Caco-2 (cell line): ENCODE measurements around the gene USP1. TPM values are rescaled to one million over a fixed set of nuclear protein-coding genes. Genes with fewer than 3 reads are reported as not detected.

Experiments
- Bru-seq: library from RNA; stranded (reverse); fragments of 400-500 nt; gene quantifications from one replicate; lab custom pipeline; 2021; lab: Mats Ljungman, UMichigan
- BruChase-seq, 2 experiments: library from RNA; stranded (reverse); fragments of 400-500 nt; gene quantifications; one replicate each; lab custom pipeline; 2021; lab: Mats Ljungman, UMichigan
- BruUV-seq: library from RNA; stranded (reverse); fragments of 400-500 nt; replicated peaks from 2 replicates; lab custom pipeline; 2021; lab: Mats Ljungman, UMichigan
- CTCF ChIA-PET: fragments of 300-600 bp; sonication (Branson Sonifier 250); formaldehyde crosslinking; loops from one replicate; lab custom pipeline; 2022; ENCODE audit warnings: antibody characterized with exemption; lab: Charles Lee
- POLR2A ChIA-PET: fragments of 300-600 bp; sonication (Branson Sonifier 250); formaldehyde crosslinking; loops from one replicate; lab custom pipeline; 2022; ENCODE audit warnings: antibody characterized with exemption; lab: Charles Lee
- DNase-seq, 2 experiments: peaks; one replicate each; pipeline versions ENCODE4 v3.0.0 to v3.0.0-alpha.2; 2020 to 2022
- H3K27me3 ChIP-seq: replicated peaks from 2 replicates; pipeline ENCODE4 v1.6.0; 2011; ENCODE audit warnings: low read length; ENCODE audit not compliant: control insufficient read depth, insufficient read depth
- H3K36me3 ChIP-seq: 2 replicates; pipeline ENCODE4 v1.5.1; 2011; ENCODE audit warnings: low read length; ENCODE audit not compliant: control insufficient read depth, insufficient read depth
- H3K4me1 ChIP-seq: fragments of 250-450 bp; sonication (Bioruptor Pico); 2 replicates; pipeline ENCODE4 v1.5.1; 2020; ENCODE audit warnings: mild to moderate bottlenecking
- H3K4me3 ChIP-seq: 2 replicates; pipeline ENCODE4 v1.5.1; 2011; ENCODE audit warnings: low read depth, mild to moderate bottlenecking, control low read depth, low read length
- H3K9me3 ChIP-seq: fragments of 250-450 bp; sonication (Bioruptor Pico); 2 replicates; pipeline ENCODE4 v1.5.1; 2020; ENCODE audit warnings: mild to moderate bottlenecking, moderate library complexity
- H3K27ac Mint-ChIP-seq: one replicate; pipeline ENCODE4 v1.8.0; 2022; ENCODE audit warnings: mixed read lengths; ENCODE audit not compliant: unreplicated experiment
- H3K27me3 Mint-ChIP-seq: one replicate; pipeline ENCODE4 v1.8.0; 2022; ENCODE audit warnings: mixed read lengths; ENCODE audit not compliant: insufficient read depth, unreplicated experiment
- H3K36me3 Mint-ChIP-seq: one replicate; pipeline ENCODE4 v1.8.0; 2022; ENCODE audit warnings: mild to moderate bottlenecking, mixed read lengths; ENCODE audit not compliant: insufficient read depth, unreplicated experiment
- H3K4me1 Mint-ChIP-seq: one replicate; pipeline ENCODE4 v1.8.0; 2022; ENCODE audit warnings: low read depth, mixed read lengths; ENCODE audit not compliant: unreplicated experiment
- H3K4me3 Mint-ChIP-seq: one replicate; pipeline ENCODE4 v1.8.0; 2022; ENCODE audit warnings: mild to moderate bottlenecking, moderate library complexity, mixed read lengths; ENCODE audit not compliant: unreplicated experiment
- H3K9me3 Mint-ChIP-seq: one replicate; pipeline ENCODE4 v1.8.0; 2022; ENCODE audit warnings: mixed read lengths; ENCODE audit not compliant: unreplicated experiment
- CTCF ChIP-seq, 2 experiments: fragments of 200-600 bp in 1 of 2; IDR thresholded peaks; 1 replicate in 1 of 2; 2 replicates in 1 of 2; pipeline versions ENCODE4 v1.5.1 to v1.8.0; 2011 to 2022; ENCODE audit warnings: antibody characterized with exemption in 1 of 2, control low read depth in 1 of 2, inconsistent platforms in 1 of 2, low read depth in 1 of 2, low read length in 1 of 2, mild to moderate bottlenecking in 1 of 2, moderate library complexity in 1 of 2; ENCODE audit not compliant: insufficient read depth in 1 of 2, severe bottlenecking in 1 of 2, unreplicated experiment in 1 of 2
- intact Hi-C: fragments of 100-400 bp; cut with micrococcal nuclease; formaldehyde crosslinking; loops from one replicate; pipeline ENCODE4 v1.10.0; 2022; ENCODE audit not compliant: unreplicated experiment
- long read RNA-seq: library from polyadenylated mRNA; stranded (forward); transcript quantifications from one replicate; pipeline ENCODE4 v2.0.0, GENCODE V29; 2022
- total RNA-seq: library from RNA; stranded (reverse); gene quantifications from 2 replicates; pipeline ENCODE4 v1.2.3, GENCODE V29; 2022

Gene USP1, protein sequence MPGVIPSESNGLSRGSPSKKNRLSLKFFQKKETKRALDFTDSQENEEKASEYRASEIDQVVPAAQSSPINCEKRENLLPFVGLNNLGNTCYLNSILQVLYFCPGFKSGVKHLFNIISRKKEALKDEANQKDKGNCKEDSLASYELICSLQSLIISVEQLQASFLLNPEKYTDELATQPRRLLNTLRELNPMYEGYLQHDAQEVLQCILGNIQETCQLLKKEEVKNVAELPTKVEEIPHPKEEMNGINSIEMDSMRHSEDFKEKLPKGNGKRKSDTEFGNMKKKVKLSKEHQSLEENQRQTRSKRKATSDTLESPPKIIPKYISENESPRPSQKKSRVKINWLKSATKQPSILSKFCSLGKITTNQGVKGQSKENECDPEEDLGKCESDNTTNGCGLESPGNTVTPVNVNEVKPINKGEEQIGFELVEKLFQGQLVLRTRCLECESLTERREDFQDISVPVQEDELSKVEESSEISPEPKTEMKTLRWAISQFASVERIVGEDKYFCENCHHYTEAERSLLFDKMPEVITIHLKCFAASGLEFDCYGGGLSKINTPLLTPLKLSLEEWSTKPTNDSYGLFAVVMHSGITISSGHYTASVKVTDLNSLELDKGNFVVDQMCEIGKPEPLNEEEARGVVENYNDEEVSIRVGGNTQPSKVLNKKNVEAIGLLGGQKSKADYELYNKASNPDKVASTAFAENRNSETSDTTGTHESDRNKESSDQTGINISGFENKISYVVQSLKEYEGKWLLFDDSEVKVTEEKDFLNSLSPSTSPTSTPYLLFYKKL
- total RNA-seq (35.0 and 39.3 TPM in 2 replicates), Bru-seq, nascent RNA (percentile 93 among the genes with signal in this experiment), BruChase-seq, experiment 1, labeled RNA remaining after a 2-hour chase (percentile 98 among the genes with signal in this experiment), BruChase-seq, experiment 2, labeled RNA remaining after a 6-hour chase (percentile 92 among the genes with signal in this experiment)
- long read RNA-seq, transcript USP1-201 (9 exons, 3,996 nt): major isoform, 26 of 37 reads
- long read RNA-seq, partial matches to known transcripts: 3 of 37 reads
- long read RNA-seq, other reads (novel, unspliced or antisense): 8 of 37 reads

GRCh38 chr1:62436466-62437272, at the start of gene USP1:
Gene USP1 (plus strand): TSS chr1:62437049. CDS start chr1:62439868, 2,819 bp downstream.
- H3K4me1 ChIP-seq: no peaks in the 10 kb centered on the region; the same call in none of the 2 replicates
- no peaks in the 10 kb centered on the region for H3K9me3 ChIP-seq
- intact Hi-C loops: loop anchor here (1.0 kb wide), 1 partner anchor 50 kb away; no protein-coding TSS in a partner anchor
- Mint-ChIP-seq H3K4me3 (peak within 1 kb of the TSS; percentile 71), H3K9me3 (peaks cover 9% of the 10 kb centered on the region), H3K27ac (peak within 1 kb of the TSS; percentile 92), H3K36me3 (peaks cover 34% of the 10 kb centered on the region), H3K4me1 (peaks cover 8% of the 10 kb centered on the region), H3K27me3 (no peaks in the 10 kb centered on the region)
- CTCF ChIA-PET: no interaction called here
- TF ChIP-seq CTCF (IDR thresholded peaks at IDR 0.05; ENCODE audit: insufficient read depth in 1 of 2, low read depth in 1 of 2, low read length in 1 of 2, severe bottlenecking in 1 of 2, unreplicated experiment in 1 of 2): no peak
- peak; percentile 96 to 99 for DNase-seq
- no peaks in the 10 kb centered on the region for H3K27me3 ChIP-seq
- POLR2A ChIA-PET: interaction anchor here (0.5 to 1.2 kb wide), 3 partner anchors 13 to 252 kb away, joined by 3 read pairs; no protein-coding TSS in a partner anchor
- peak within 1 kb of the TSS; percentile 83 for H3K4me3 ChIP-seq
- BruUV-seq: no TSS peak
- H3K36me3 ChIP-seq: no peaks in the 10 kb centered on the region

DNA sequence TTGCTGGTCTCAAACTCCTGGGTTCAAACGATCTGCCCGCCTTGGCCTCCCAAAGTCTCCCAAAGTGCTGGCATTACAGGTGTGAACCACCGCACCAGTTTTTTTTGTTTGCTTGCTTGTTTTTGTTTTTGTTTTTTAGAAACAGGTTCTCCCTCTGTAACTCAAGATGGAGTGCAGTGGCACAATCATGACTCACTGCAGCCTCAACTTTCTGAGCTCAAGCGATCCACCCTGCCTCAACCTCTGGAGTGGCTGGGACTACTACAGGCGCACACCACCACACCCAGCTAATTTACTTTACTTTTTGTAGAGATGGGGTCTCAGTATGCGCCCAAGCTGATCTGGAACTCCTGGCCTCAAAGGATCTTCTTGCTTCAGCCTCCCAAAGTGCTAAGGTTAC, 47.3 kb upstream of the USP1 start:
- no TSS peak for BruUV-seq
- POLR2A ChIA-PET: no interaction called here
- CTCF ChIA-PET: no interaction called here
- TF ChIP-seq CTCF (IDR thresholded peaks at IDR 0.05; ENCODE audit: insufficient read depth in 1 of 2, low read depth in 1 of 2, low read length in 1 of 2, severe bottlenecking in 1 of 2, unreplicated experiment in 1 of 2): no peak
- Histone ChIP-seq H3K27me3 (no peaks in the 10 kb centered on the region), H3K36me3 (no peaks in the 10 kb centered on the region), H3K4me3 (no peak overlapping the region), H3K9me3 (no peaks in the 10 kb centered on the region), H3K4me1 (peaks cover 28% of the 10 kb centered on the region)
- Mint-ChIP-seq H3K4me3 (no peak overlapping the region), H3K9me3 (no peaks in the 10 kb centered on the region), H3K27ac (no peak overlapping the region), H3K36me3 (no peaks in the 10 kb centered on the region), H3K4me1 (peaks cover 5% of the 10 kb centered on the region), H3K27me3 (no peaks in the 10 kb centered on the region)
- DNase-seq: no peak
- intact Hi-C loops: no loop called here
